AG10803 (cell line): ENCODE measurements around the gene OTOF.
"Not testable (repeated sequence)": the region's sequence is repeated elsewhere in the genome, so short reads cannot be mapped to it uniquely, and the experiment has no call there.

ENCODE experiments used
- DNase-seq: peaks from one replicate; pipeline ENCODE4 v3.0.0; 2010; ENCODE audit warnings: low read depth
- H3K4me3 ChIP-seq: 2 replicates; pipeline ENCODE4 v1.5.1; 2011; ENCODE audit warnings: mild to moderate bottlenecking, low read length, control low read depth
- TF ChIP-seq, protein P1 (sequence below): conservative IDR thresholded peaks from 2 replicates; pipeline ENCODE4 v1.5.1; 2011; ENCODE audit warnings: mild to moderate bottlenecking, low read length, control low read depth, inconsistent platforms

OTOF gene

DNA sequence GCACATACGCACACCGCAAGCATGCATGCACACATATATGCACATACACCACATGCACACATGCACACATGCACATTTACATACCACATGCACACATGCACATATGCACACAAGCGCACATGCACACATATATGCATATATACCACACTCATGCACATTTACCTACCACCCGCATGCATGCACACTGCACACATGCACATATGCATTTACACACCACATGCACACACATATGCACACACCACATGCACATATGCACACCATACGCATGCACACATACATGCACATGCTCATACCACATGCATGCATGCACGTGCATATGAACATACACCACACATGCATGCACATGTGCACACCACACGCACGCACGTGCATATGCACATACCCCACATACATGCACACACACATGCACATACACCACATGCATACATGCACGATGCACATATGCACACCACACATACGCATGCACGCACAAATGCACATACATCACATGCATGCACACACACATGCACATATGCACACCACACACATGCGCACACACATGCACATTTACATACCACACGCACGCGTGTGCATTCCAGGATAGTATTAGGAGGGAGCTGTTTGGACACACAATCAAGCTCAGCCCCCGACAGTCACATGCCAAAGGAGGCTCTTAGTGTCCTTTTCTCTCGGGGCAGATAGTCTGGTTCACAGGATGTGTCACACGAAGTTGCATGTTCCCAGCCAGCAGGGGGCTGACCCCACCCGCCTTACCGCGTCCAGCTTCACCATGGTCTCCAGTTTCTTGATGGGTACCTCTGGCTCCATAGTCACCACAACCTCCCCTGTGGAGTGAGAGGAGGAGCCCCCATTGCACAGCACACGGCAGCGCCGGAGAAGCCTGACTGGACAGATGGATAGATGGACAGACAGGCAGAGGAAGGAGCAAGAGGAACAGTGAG is 5.9 kb downstream of the OTOF start:
- DNase-seq, result no peak
- TF ChIP-seq, protein P1, sequence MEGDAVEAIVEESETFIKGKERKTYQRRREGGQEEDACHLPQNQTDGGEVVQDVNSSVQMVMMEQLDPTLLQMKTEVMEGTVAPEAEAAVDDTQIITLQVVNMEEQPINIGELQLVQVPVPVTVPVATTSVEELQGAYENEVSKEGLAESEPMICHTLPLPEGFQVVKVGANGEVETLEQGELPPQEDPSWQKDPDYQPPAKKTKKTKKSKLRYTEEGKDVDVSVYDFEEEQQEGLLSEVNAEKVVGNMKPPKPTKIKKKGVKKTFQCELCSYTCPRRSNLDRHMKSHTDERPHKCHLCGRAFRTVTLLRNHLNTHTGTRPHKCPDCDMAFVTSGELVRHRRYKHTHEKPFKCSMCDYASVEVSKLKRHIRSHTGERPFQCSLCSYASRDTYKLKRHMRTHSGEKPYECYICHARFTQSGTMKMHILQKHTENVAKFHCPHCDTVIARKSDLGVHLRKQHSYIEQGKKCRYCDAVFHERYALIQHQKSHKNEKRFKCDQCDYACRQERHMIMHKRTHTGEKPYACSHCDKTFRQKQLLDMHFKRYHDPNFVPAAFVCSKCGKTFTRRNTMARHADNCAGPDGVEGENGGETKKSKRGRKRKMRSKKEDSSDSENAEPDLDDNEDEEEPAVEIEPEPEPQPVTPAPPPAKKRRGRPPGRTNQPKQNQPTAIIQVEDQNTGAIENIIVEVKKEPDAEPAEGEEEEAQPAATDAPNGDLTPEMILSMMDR, result no peak
- H3K4me3 ChIP-seq, result no peak overlapping the region

DNA sequence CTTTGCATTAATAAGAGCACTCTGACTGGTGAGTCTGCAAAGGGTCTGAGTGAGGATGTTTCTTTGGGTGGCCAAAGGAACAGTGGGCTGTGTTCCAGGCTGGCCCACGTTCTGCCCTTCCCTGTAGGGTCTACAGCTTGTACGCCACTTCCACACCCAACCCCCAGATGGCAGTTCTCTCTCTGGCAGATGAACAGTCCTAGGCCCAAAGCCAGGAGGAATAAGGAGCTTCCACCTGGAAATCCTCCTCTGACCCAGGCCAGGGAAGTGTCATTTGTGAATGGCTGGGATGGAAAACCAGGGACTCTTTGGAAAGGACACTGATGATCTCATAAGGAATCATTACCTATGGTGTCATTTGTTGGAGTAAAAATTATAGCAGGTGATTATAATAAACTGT is 6.6 kb downstream of the OTOF start:
- no peak for DNase-seq
- H3K4me3 ChIP-seq, result no peak overlapping the region
- TF ChIP-seq, protein P1, result no peak

DNA sequence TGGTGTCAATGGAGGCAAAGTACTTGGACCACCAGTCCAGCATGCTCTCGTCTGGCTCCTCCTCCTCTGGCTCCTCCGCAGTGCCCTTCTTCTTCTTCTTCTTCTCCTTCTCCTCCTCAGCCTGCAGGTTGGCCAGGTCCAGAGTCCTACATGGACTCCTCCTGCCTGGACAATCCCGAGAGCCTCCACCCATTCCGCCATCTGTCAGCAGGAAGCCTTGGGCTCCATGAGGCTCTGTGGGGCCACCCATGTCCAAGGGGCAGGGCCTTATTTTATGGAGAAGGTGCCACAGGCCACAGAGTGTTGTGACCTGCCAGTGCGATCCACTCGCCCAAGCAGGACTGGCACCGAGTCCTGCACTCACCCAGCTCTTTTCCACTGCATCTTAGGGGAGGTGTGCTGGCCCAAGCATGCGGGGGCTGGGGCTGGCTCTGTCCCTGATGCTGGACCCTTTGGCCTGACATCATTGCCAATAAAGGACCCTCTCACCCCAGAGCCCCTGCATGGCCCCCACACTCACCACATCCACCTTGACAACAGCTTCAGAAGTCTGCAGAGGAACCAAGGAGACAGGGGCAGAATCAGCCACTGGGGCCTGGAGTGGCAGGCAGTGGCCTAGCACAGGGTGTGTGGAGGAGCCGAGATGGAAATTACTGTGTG is 7.2 kb downstream of the OTOF start:
- TF ChIP-seq, protein P1, result no peak
- DNase-seq, result no peak

DNA sequence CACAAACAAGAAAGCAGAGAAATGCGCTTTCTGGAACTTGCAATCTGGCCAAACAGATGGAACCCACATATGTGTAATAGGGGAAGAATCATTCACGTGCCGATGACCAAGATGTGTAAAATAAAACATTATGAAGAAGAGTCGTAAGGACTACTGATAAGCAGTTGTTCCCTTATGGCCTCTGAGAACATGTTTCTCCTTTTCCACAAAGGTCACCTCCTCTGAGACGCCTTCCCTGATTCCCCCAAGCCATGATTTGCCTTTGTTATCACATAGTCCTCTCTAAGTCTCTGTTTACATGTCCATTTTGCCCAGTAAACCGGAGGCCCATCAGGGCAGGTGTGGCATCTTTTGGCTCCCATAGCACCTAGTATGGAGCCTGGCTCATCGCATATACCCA is 8.0 kb downstream of the OTOF start:
- H3K4me3 ChIP-seq, result no peak overlapping the region
- TF ChIP-seq, protein P1, result no peak
- no peak for DNase-seq

More for the DNA sequence above, 7.2 kb downstream of the OTOF start:
- no peak overlapping the region for H3K4me3 ChIP-seq

DNA sequence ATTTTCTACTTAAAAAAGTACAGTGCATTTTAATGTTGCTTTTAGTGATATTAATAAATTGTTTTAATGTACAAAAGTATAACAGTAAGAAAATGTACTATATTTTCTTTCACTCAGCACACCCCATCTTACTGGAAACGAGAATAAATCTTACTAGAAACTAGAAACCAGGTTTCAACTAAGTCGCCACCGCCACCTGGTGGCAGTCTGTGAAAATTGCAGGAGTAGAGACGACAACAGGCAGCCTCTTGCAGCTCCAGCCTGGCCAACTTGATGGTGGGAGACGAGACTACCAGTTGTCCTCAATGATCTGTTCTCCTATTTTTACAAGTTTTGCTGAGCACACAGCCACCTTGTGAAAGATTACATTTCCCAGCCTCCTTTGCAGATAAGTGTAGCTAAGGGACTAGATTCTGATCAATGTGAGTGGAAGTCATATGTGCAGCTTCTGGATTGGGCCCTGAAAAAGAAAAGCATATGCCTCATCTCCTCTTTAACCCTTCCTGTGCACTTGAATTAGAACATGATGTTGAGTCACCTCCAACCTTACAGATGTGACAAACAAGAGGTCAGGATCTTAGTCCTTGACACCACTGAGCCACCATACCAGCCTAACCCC is 8.7 kb downstream of the OTOF start:
- no peak overlapping the region for H3K4me3 ChIP-seq
- DNase-seq, result peak; percentile 11

DNA sequence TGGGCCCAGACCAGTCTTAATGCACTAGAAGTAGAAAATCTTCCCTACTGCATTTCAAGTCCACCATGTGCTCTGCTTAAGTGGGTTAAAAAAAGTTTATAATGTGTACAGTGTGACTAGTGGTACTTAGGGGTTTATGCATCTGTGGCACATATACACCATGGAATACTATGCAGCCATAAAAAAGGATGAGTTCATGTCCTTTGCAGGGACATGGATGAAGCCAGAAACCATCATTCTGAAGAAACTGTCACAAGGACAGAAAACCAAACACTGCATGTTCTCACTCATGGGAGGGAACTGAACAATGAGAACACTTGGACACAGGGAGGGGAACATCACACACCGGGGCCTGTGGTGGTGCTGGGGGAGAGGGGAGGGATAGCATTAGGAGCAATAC is 9.4 kb downstream of the OTOF start:
- not testable (repeated sequence) for H3K4me3 ChIP-seq, DNase-seq

More for the DNA sequence above, 8.7 kb downstream of the OTOF start:
- TF ChIP-seq, protein P1, result peak; percentile 59

DNA sequence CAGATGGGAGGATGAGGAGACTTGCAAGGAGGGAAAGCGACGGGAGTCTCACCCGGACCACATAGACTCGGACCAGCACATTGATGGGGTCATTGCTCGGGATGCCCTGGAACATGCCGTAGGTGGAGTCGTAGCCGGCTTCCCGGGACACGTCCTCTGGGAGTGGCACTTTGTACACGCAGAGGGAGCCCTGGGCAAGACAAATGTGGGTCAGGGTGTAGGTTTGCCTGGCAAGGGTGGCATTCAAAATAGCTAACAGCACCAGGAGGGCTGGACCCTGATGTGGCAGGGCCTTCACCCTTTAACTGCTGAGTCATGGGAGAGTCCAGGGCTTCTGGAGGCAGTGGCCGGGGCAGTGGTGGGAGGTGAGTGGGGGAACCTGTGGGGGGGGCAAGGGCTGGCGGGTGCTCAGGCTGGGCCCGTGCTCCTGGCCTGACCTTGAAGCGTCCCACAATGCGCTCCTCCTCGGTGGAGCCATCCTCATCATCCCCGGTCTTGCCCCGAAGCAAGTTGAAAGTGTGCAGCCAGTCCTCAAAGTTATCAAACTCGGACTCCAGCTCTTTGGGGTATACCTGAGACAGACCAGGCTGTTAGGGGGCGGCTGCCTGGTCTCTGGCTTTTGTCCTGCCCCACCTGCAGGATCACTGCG is 11.1 kb downstream of the OTOF start:
- no peak for DNase-seq
- H3K4me3 ChIP-seq, result no peak overlapping the region
- TF ChIP-seq, protein P1, result no peak
